Omental fat pad (tissue), 4 donors: ENCODE measurements around the gene PSME2. TPM values are rescaled to one million over a fixed set of nuclear protein-coding genes. Genes with fewer than 3 reads are reported as not detected.

Source experiments
- ATAC-seq: fragments of 150-250 bp; one replicate; pipeline ENCODE4 v1.9.1; 2016; ENCODE audit warnings: mild to moderate bottlenecking, moderate library complexity; ENCODE audit not compliant: low FRiP score
- DNase-seq: peaks from one replicate; pipeline ENCODE4 v3.0.0-alpha.2; 2019; ENCODE audit warnings: low spot score
- total RNA-seq, 4 donors: library from RNA; depleted of rRNA; stranded (reverse); fragments of >200 nt; gene quantifications; one replicate each; pipeline ENCODE4 v1.1.0, GENCODE V29; 2016
- TF ChIP-seq, protein P1 (sequence below), 3 donors: fragments of 450-650 bp; IDR thresholded peaks; one replicate each; pipeline ENCODE4 v1.5.1; 2016 to 2017; ENCODE audit warnings: antibody characterized with exemption in 3 of 3, mild to moderate bottlenecking in 3 of 3, moderate library complexity in 2 of 3

PSME2 gene
- total RNA-seq, 4 donors from 2014 or later, result 32.8 to 86.4 (median 70.3) TPM

GRCh38 chr14:24139272-24139934 lies 7.0 kb downstream of the PSME2 start:
- TF ChIP-seq, protein P1, sequence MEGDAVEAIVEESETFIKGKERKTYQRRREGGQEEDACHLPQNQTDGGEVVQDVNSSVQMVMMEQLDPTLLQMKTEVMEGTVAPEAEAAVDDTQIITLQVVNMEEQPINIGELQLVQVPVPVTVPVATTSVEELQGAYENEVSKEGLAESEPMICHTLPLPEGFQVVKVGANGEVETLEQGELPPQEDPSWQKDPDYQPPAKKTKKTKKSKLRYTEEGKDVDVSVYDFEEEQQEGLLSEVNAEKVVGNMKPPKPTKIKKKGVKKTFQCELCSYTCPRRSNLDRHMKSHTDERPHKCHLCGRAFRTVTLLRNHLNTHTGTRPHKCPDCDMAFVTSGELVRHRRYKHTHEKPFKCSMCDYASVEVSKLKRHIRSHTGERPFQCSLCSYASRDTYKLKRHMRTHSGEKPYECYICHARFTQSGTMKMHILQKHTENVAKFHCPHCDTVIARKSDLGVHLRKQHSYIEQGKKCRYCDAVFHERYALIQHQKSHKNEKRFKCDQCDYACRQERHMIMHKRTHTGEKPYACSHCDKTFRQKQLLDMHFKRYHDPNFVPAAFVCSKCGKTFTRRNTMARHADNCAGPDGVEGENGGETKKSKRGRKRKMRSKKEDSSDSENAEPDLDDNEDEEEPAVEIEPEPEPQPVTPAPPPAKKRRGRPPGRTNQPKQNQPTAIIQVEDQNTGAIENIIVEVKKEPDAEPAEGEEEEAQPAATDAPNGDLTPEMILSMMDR (IDR thresholded peaks at IDR 0.05), result no peak
- DNase-seq (no peak), ATAC-seq (no peak)

DNA sequence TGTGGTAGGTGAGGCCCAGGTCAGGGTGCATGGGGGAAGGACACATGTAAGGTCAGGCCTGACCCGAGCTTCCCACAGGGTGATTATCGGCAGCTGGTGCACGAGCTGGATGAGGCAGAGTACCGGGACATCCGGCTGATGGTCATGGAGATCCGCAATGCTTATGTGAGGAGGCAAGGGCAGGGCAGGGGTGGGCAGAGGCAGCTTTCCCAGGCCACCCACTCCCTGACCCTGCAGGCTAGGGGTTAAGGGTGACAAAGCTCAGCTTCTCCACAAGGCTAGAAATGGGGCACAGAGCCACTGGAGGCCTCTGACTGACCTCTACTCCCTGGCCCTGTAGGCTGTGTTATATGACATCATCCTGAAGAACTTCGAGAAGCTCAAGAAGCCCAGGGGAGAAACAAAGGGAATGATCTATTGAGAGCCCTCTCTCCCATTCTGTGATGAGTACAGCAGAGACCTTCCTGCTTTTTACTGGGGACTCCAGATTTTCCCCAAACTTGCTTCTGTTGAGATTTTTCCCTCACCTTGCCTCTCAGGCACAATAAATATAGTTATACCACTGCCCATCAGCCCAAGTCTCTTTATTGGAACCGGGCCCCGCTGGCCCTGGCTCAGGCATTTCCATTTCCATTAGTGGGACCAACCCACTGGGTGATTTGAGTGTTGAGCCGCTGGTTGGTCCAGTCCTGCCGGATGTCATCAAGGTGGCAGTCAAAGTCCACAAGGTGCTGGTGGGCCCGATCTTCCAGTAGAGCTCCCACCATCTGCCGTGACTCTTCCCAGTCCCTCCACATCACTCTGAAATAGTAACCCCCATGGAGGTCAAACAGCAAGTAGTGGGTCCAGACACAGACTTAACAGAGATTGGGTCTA lies 7.8 kb downstream of the PSME2 start:
- TF ChIP-seq, protein P1 (IDR thresholded peaks at IDR 0.05), result no peak

DNA sequence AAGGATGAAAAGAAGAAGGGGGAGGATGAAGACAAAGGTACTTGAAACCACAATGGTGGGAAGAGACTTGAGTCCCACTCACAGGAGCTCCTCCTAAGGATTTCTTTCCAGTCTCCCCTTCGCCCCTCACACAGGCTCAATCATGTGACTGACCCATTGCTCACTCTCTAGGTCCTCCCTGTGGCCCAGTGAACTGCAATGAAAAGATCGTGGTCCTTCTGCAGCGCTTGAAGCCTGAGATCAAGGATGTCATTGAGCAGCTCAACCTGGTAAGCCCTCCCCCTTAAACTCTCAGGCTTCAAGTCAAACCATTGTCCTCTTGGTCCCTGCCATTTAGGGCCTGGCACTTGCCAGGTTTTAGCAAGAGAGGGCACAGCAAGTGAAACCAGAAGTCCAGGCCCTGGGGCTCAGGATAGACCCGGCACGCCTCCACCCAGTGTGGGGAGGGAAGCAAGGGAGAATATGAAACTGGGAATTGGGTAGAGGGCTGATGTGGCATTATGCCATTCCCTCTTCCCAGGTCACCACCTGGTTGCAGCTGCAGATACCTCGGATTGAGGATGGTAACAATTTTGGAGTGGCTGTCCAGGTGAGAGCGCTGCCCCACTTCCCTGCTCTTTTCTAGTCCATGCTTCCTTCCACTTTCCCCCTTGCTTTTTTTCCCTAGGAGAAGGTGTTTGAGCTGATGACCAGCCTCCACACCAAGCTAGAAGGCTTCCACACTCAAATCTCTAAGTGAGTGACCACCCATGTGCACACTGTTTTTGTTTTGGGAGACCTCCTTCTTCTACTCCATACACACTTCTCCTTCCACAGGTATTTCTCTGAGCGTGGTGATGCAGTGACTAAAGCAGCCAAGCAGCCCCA lies 8.6 kb downstream of the PSME2 start:
- ATAC-seq (no peak), DNase-seq (no peak)
- TF ChIP-seq, protein P1 (IDR thresholded peaks at IDR 0.05), result no peak

More for the DNA sequence above, 7.8 kb downstream of the PSME2 start:
- ATAC-seq (no peak), DNase-seq (no peak)

GRCh38 chr14:24136684-24137528 lies 9.5 kb downstream of the PSME2 start:
- ATAC-seq (no peak), DNase-seq (no peak)
- TF ChIP-seq, protein P1 (IDR thresholded peaks at IDR 0.05), result no peak

DNA sequence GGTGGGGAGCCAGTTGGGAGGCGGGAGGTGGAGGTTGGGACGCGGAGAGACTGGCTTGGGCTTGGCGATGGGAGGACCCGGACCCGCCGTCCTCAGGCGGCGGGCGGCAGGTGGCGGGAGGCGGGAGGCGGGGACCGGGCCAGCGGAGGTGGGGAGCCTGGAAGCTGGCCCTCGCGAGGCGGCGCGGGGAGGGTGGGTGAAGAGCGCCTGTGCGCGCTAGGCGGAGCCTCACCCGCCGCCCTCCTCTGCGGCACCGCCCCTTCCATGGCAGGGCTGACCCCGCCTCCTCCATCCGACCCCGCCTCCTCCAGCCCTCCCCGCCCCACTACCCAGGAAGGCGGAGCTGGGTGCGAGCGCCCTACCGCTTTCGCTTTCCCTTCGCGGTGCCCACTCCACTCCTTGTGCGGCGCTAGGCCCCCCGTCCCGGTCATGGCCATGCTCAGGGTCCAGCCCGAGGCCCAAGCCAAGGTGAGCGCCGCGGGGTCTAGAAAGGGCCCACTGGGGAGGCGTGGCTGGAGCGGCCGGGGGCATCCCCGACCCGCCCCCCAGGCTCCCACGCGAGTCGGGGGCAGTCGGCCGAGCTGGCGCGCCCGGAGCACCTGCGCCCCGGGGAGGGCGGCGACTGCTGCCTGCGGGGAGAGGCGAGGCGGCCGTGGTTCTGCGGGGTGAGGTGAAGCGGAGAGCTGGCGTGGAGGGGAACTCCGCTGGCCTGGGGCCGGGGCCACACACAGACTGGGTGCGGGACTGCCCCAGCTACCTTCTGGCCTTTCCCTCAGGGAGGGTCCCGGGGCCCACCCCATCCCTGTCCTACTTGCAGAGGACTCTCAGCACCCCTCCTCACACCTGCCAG lies 10.4 kb downstream of the PSME2 start, which contains the start of gene PSME1:
Gene PSME1, plus strand, starts transcription at position 361 of the 850 bp plus-strand sequence. Its CDS starts 69 bp downstream, at position 430.
- TF ChIP-seq, protein P1 (IDR thresholded peaks at IDR 0.05), result no peak
- ATAC-seq (peak; percentile 97), DNase-seq (peak; percentile 78)
